Ovary (tissue), 10 donors: ENCODE data around the gene HMGCS2. TPM values are rescaled to one million over a fixed set of nuclear protein-coding genes. Genes with fewer than 3 reads are reported as not detected.

Source experiments
- DNase-seq, 5 donors: peaks; one replicate each; pipeline ENCODE4 v3.0.0-alpha.2; 2019 to 2020
- H3K27ac ChIP-seq, 2 donors: fragments of 200-600 bp; one replicate each; pipeline versions ENCODE4 v1.5.1 to v1.8.0; 2019 to 2022
- H3K27me3 ChIP-seq: fragments of 200-600 bp; one replicate; pipeline ENCODE4 v1.8.0; 2022
- H3K36me3 ChIP-seq: fragments of 200-600 bp; sonication (generic); one replicate; pipeline ENCODE4 v1.5.1; 2019
- H3K4me1 ChIP-seq: one replicate; pipeline ENCODE4 v1.8.1; 2013; ENCODE audit warnings: mild to moderate bottlenecking, moderate library complexity; ENCODE audit not compliant: insufficient read depth
- H3K4me3 ChIP-seq: fragments of 200-600 bp; sonication (generic); one replicate; pipeline ENCODE4 v1.5.1; 2017
- H3K9me3 ChIP-seq, 2 donors: fragments of 200-600 bp in 1 of 2; sonication (generic) in 1 of 2; one replicate each; pipeline versions ENCODE4 v1.5.1 to v1.8.1; 2013 to 2019; ENCODE audit warnings: mild to moderate bottlenecking in 1 of 2, moderate library complexity in 1 of 2
- CTCF ChIP-seq, 3 donors: fragments of 450-650 bp in 2 of 3; fragments of 200-600 bp in 1 of 3; IDR thresholded peaks; one replicate each; pipeline versions ENCODE4 v1.5.1 to v1.8.0; 2016 to 2022; ENCODE audit warnings: antibody characterized with exemption in 3 of 3, mild to moderate bottlenecking in 1 of 3
- EP300 ChIP-seq: sonication (generic); formaldehyde crosslinking; IDR thresholded peaks from one replicate; pipeline ENCODE4 v1.6.1; 2017; ENCODE audit warnings: antibody characterized with exemption
- POLR2A ChIP-seq: fragments of 450-650 bp; IDR thresholded peaks from one replicate; pipeline ENCODE4 v1.6.1; 2017; ENCODE audit warnings: antibody characterized with exemption, mild to moderate bottlenecking, moderate library complexity
- WGBS, 3 donors: extraction: QIAGEN DNeasy Blood & Tissue Kit in 1 of 3; methylation state at CpG; one replicate each; pipeline versions ENCODE4 v1.1.5 to v1.1.7; 2013 to 2017; 5-methylcytosine and 5-hydroxymethylcytosine counted together
- intact Hi-C, 4 donors: fragments of 100-400 bp; cut with DNase I; formaldehyde crosslinking; loops; one replicate each; pipeline versions ENCODE4 v1.11.0 to v1.15.1; 2022 to 2023
- long read RNA-seq, 3 donors: library from polyadenylated mRNA in 2 of 3; unstranded in 2 of 3; transcript quantifications; one replicate each; pipeline ENCODE4 v2.0.0 and lab custom pipeline, GENCODE V29; 2021 to 2026
- polyA plus RNA-seq, 2 donors: library from polyadenylated mRNA; stranded (reverse); fragments of 200-250 nt in 1 of 2; fragments of 350-450 nt in 1 of 2; fragmentation: Illumina TruSeq in 1 of 2; extraction: RNeasy Lipid Tissue Mini Kit (QIAGEN cat#74804) in 1 of 2; gene quantifications; one replicate each; pipeline ENCODE4 v1.2.3, GENCODE V29; 2013 to 2014
- total RNA-seq, 7 donors: library from RNA; depleted of rRNA in 2 of 7; stranded (reverse); fragments of >200 nt in 2 of 7; fragmentation: NEBNext Ultra II Directional in 3 of 7; extraction: Animal tissue kit (Norgen Biotek cat#: 25700) in 3 of 7; gene quantifications; one replicate each; pipeline versions ENCODE4 v1.1.0 to v1.2.4, GENCODE V29; 2016 to 2023
- donor health status: DM: no; HTN: no; CAD: no; lungs with moderate emphysema.
- donor health status: DM: no; HTN: no; CAD: no.
- donor health status: Bipolar disorder and iron deficiency.
- donor health status: DM: yes; HTN: yes; CAD: no.
- donor health status: DM: no; HTN: no; CAD: no.
- donor health status: DM: yes; HTN: yes; CAD: no.

Gene HMGCS2
- 1 to 10 TPM in 1 of 7 donors, under 1 TPM in 4, not detected in 2; 0.12 to 1.7 (median 0.48) TPM for total RNA-seq
- under 1 TPM; 0.15 to 0.17 TPM for polyA plus RNA-seq
- long read RNA-seq, donor 1: 0 reads
- long read RNA-seq, donor 2, partial matches to known transcripts: 0 of 1 reads
- long read RNA-seq, donor 2, other reads (novel, unspliced or antisense): 0 of 1 reads
- long read RNA-seq, donor 3: 0 reads

- Histone ChIP-seq H3K4me1 (peaks cover 3% of the 10 kb centered on the region), H3K4me3 (no peak within 1 kb of the TSS), H3K9me3 (no peaks in the 10 kb centered on the region), H3K27me3 (no peaks in the 10 kb centered on the region), H3K27ac (no peak within 1 kb of the TSS), H3K36me3 (no peaks in the 10 kb centered on the region)
- WGBS, 3 donors: 50 to 67% (median 63%) methylated on average over 8 of the region's 8 CpGs
- intact Hi-C loops: no loop called here
- TF ChIP-seq POLR2A (no peak), CTCF (IDR thresholded peaks at IDR 0.05) (no peak), EP300 (no peak)
- no peak for DNase-seq
Measured at GRCh38 chr1:119768778-119769177, at the start of gene HMGCS2. Gene HMGCS2, minus strand, starts transcription at chr1:119768905. Its CDS starts 61 bp downstream, at chr1:119768844.

- Histone ChIP-seq H3K27me3 (no peaks in the 10 kb centered on the region), H3K27ac (no peak overlapping the region), H3K4me1 (no peaks in the 10 kb centered on the region), H3K36me3 (no peaks in the 10 kb centered on the region), H3K9me3 (no peaks in the 10 kb centered on the region), H3K4me3 (no peak overlapping the region)
- intact Hi-C loops: no loop called here
- DNase-seq: no peak
- 81 to 86% (median 85%) methylated on average over 2 of the region's 2 CpGs for WGBS, 3 donors
- TF ChIP-seq CTCF (IDR thresholded peaks at IDR 0.05): no peak
Measured at GRCh38 chr1:119818181-119818580, 49.5 kb upstream of the HMGCS2 start.

- no peak overlapping the region for H3K4me3 ChIP-seq
- H3K36me3 ChIP-seq: no peaks in the 10 kb centered on the region
- H3K4me1 ChIP-seq: no peaks in the 10 kb centered on the region
- intact Hi-C loops: no loop called here
- 55 to 75% (median 57%) methylated on average over 2 of the region's 2 CpGs for WGBS, 3 donors
- TF ChIP-seq CTCF (IDR thresholded peaks at IDR 0.05) (no peak), EP300 (no peak), POLR2A (no peak)
- H3K27ac ChIP-seq: no peak overlapping the region
- no peak for DNase-seq
- no peaks in the 10 kb centered on the region for H3K27me3 ChIP-seq
- H3K9me3 ChIP-seq: no peaks in the 10 kb centered on the region
Measured at GRCh38 chr1:119816407-119816806, 47.7 kb upstream of the HMGCS2 start.

GRCh38 chr1:119815928-119816327 lies 47.2 kb upstream of the HMGCS2 start:
- Histone ChIP-seq H3K4me1 (no peaks in the 10 kb centered on the region), H3K4me3 (no peak overlapping the region), H3K9me3 (no peaks in the 10 kb centered on the region), H3K36me3 (no peaks in the 10 kb centered on the region), H3K27me3 (no peaks in the 10 kb centered on the region), H3K27ac (no peak overlapping the region)
- no peak for TF ChIP-seq POLR2A
- TF ChIP-seq CTCF (IDR thresholded peaks at IDR 0.05): no peak
- no peak for TF ChIP-seq EP300
- 85 to 88% (median 85%) methylated on average over 7 of the region's 7 CpGs for WGBS, 3 donors
- DNase-seq: no peak
- intact Hi-C loops: no loop called here
